GM21381 (cell line): Measurements from ENCODE around the gene TINAGL1.

Source experiments
- ATAC-seq: cut with Tn5 transposase; IDR thresholded peaks from one replicate; pipeline ENCODE4 v1.9.1; 2021; ENCODE audit warnings: mild to moderate bottlenecking, moderate library complexity; ENCODE audit not compliant: unreplicated experiment

Gene TINAGL1

GRCh38 chr1:31625561-31626222, 49.4 kb downstream of the TINAGL1 start:
- no peak for ATAC-seq

- ATAC-seq: no peak
Observed at GRCh38 chr1:31626223-31627207, 50.2 kb downstream of the TINAGL1 start.

- ATAC-seq: no peak
Observed at GRCh38 chr1:31627301-31627929, 51.1 kb downstream of the TINAGL1 start.

- no peak for ATAC-seq
Observed at GRCh38 chr1:31627930-31628559, 51.7 kb downstream of the TINAGL1 start.

GRCh38 chr1:31628931-31629556, 52.7 kb downstream of the TINAGL1 start:
- no peak for ATAC-seq

- no peak for ATAC-seq
Observed at GRCh38 chr1:31632649-31633048, 56.3 kb downstream of the TINAGL1 start.

GRCh38 chr1:31633117-31633516, 56.8 kb downstream of the TINAGL1 start:
- no peak for ATAC-seq
